Activated B cell treated with CpG ODN at 0.5 μM for 24 hours (primary cell): ENCODE measurements around the gene LDAH. TPM values are rescaled to one million over a fixed set of nuclear protein-coding genes. Genes with fewer than 3 reads are reported as not detected.

ENCODE experiments used
- ATAC-seq: fragments of 200-7000 bp; cut with Tn5 transposase; one replicate; pipeline ENCODE4 v1.10.0; 2021; ENCODE audit warnings: low read depth, mild to moderate bottlenecking, moderate library complexity
- CTCF ChIA-PET: fragments of 350-600 bp; sonication (Branson Sonifier 250); formaldehyde crosslinking; loops from one replicate; lab custom pipeline; 2021; ENCODE audit warnings: antibody characterized with exemption; lab: Charles Lee
- POLR2A ChIA-PET: fragments of 350-600 bp; sonication (Branson Sonifier 250); formaldehyde crosslinking; loops from one replicate; lab custom pipeline; 2021; ENCODE audit warnings: antibody characterized with exemption; lab: Charles Lee
- DNase-seq: peaks from one replicate; pipeline ENCODE4 v3.0.0; 2022
- H3K27ac Mint-ChIP-seq: one replicate; pipeline ENCODE4 v1.8.0; 2020; ENCODE audit warnings: mixed read lengths
- H3K27me3 Mint-ChIP-seq: one replicate; pipeline ENCODE4 v1.8.0; 2021; ENCODE audit warnings: mixed read lengths
- H3K36me3 Mint-ChIP-seq: one replicate; pipeline ENCODE4 v1.8.0; 2021; ENCODE audit warnings: low read depth, mixed read lengths
- H3K4me1 Mint-ChIP-seq: one replicate; pipeline ENCODE4 v1.8.0; 2021; ENCODE audit warnings: mixed read lengths
- H3K4me3 Mint-ChIP-seq: one replicate; pipeline ENCODE4 v1.8.0; 2020; ENCODE audit warnings: mild to moderate bottlenecking, mixed read lengths
- H3K9me3 Mint-ChIP-seq: one replicate; pipeline ENCODE4 v1.8.0; 2020; ENCODE audit warnings: mixed read lengths
- intact Hi-C: fragments of 100-400 bp; cut with micrococcal nuclease; formaldehyde crosslinking; loops from one replicate; pipeline ENCODE4 v1.15.1; 2024
- total RNA-seq: library from RNA; stranded (reverse); gene quantifications from 2 replicates; pipeline ENCODE4 v1.2.3, GENCODE V29; 2022
- TF ChIP-seq, protein P1 (sequence below): fragments of 200-600 bp; IDR thresholded peaks from one replicate; pipeline ENCODE4 v1.8.0; 2022; ENCODE audit warnings: antibody characterized with exemption, mild to moderate bottlenecking

The LDAH gene
- total RNA-seq, 1 donor from 2014 or later, result 31.2 TPM

DNA sequence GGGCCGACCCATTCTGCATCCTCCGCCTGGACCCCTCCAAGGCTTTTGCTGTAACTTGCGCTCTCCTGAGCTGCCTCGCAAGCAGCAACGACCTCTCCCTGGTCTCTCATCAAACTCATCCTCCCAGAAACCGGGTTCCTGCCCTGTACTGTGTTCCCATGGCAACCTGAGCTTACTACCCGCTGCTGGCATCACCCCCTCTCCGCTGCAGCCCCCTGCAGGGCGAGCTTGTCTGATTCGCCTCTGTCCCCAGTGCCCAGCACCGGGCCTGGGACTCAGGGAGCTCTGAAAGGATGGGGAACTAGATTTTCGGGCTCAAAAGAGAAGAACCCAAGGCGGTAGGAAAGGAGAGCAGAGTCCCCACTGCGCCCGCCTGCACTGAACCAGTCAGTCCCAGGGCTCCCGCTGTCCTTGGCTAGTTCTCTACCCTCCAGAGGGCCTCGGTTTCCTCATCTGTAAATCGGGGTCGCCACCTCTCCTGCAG lies 172.5 kb downstream of the LDAH start:
- DNase-seq (no peak), ATAC-seq (peak; percentile 2)
- TF ChIP-seq, protein P1, sequence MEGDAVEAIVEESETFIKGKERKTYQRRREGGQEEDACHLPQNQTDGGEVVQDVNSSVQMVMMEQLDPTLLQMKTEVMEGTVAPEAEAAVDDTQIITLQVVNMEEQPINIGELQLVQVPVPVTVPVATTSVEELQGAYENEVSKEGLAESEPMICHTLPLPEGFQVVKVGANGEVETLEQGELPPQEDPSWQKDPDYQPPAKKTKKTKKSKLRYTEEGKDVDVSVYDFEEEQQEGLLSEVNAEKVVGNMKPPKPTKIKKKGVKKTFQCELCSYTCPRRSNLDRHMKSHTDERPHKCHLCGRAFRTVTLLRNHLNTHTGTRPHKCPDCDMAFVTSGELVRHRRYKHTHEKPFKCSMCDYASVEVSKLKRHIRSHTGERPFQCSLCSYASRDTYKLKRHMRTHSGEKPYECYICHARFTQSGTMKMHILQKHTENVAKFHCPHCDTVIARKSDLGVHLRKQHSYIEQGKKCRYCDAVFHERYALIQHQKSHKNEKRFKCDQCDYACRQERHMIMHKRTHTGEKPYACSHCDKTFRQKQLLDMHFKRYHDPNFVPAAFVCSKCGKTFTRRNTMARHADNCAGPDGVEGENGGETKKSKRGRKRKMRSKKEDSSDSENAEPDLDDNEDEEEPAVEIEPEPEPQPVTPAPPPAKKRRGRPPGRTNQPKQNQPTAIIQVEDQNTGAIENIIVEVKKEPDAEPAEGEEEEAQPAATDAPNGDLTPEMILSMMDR, result no peak
- Mint-ChIP-seq H3K36me3 (peaks cover 2% of the 10 kb centered on the region), H3K27me3 (no peaks in the 10 kb centered on the region), H3K4me3 (peak overlapping the region; percentile 84), H3K4me1 (peaks cover 41% of the 10 kb centered on the region), H3K9me3 (no peaks in the 10 kb centered on the region), H3K27ac (peak overlapping the region; percentile 70)
- CTCF ChIA-PET, result interaction anchor here (0.8 to 3.4 kb wide), 13 partner anchors 8 to 313 kb away, joined by 3 to 36 read pairs (median 5); partner anchors contain the start of genes LDAH and RHOB
- POLR2A ChIA-PET, result interaction anchor here (1.0 to 4.9 kb wide), 12 partner anchors 10 to 749 kb away, joined by 3 to 86 read pairs (median 6); partner anchors contain the start of genes GDF7, LDAH, RHOB and TTC32
- intact Hi-C loops, result loop anchor here (2.0 to 10.0 kb wide), 4 partner anchors 54 to 1303 kb away; partner anchors contain the start of genes LAPTM4A and SDC1

DNA sequence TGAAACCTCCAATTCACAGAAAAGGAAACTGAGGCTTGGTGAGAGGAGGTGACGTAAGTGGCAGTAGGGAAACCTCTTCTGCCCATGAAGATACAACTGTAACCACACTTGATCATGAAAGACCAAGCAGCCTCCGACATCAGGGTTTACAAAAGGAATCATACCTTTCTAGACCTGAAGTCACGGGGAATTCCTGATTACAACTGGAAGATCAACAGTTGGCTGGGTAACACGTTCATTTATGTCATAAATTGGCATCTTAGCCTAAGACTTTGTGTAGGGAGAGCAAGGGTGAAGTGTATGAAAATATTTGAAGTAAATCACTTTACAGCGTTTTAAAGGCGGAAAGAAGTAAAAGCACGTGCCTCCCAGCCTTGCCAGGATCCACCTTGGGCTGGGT lies 172.9 kb downstream of the LDAH start:
- peak overlapping the region; percentile 84 for H3K4me3 Mint-ChIP-seq
- peak overlapping the region; percentile 70 for H3K27ac Mint-ChIP-seq
- DNase-seq (no peak), ATAC-seq (no peak)
- TF ChIP-seq, protein P1, result no peak
- H3K27me3 Mint-ChIP-seq, result no peaks in the 10 kb centered on the region
- H3K4me1 Mint-ChIP-seq, result peaks cover 41% of the 10 kb centered on the region
- intact Hi-C loops, result loop anchor here (2.0 to 10.0 kb wide), 4 partner anchors 53 to 1303 kb away; partner anchors contain the start of genes LAPTM4A and SDC1
- CTCF ChIA-PET, result interaction anchor here (0.8 to 3.4 kb wide), 9 partner anchors 12 to 238 kb away, joined by 3 to 36 read pairs (median 6); partner anchors contain the start of genes LDAH and RHOB
- no peaks in the 10 kb centered on the region for H3K9me3 Mint-ChIP-seq
- peaks cover 6% of the 10 kb centered on the region for H3K36me3 Mint-ChIP-seq
- POLR2A ChIA-PET, result interaction anchor here (1.3 to 4.9 kb wide), 6 partner anchors 11 to 749 kb away, joined by 4 to 86 read pairs (median 14); partner anchors contain the start of genes GDF7, RHOB and TTC32

DNA sequence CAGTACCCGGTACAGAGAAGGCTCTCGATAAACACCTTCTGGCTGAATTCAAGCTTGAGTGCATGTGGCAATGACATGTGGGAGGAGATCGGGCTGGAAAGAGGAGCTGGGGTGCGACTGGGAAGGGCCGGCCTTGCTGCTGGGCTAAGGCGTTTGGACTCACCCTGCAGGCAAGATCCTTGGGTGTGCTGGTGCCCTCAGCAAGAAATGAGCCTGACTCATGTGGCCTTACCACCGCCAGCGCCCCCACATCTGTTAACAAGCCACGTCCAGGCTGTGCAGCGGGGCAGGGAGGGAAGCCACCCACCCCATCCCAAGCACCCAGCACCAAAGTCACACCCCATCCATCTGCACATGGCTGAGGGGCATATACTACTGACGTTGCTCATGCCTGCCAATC lies 173.3 kb downstream of the LDAH start:
- ChIA-PET CTCF (interaction anchor here (1.0 to 3.4 kb wide), 3 partner anchors 12 to 205 kb away, joined by 3 to 36 read pairs (median 11); no protein-coding TSS in a partner anchor), POLR2A (interaction anchor here (2.9 to 4.9 kb wide), 2 partner anchors 17 to 201 kb away, joined by 36 to 86 read pairs; partner anchors contain the start of genes GDF7 and RHOB)
- no peak overlapping the region for H3K27ac Mint-ChIP-seq
- ATAC-seq (no peak), DNase-seq (no peak)
- H3K27me3 Mint-ChIP-seq, result no peaks in the 10 kb centered on the region
- H3K4me1 Mint-ChIP-seq, result peaks cover 41% of the 10 kb centered on the region
- no peaks in the 10 kb centered on the region for H3K9me3 Mint-ChIP-seq
- intact Hi-C loops, result no loop called here
- H3K36me3 Mint-ChIP-seq, result peaks cover 10% of the 10 kb centered on the region
- peak overlapping the region; percentile 84 for H3K4me3 Mint-ChIP-seq
- TF ChIP-seq, protein P1, result no peak

DNA sequence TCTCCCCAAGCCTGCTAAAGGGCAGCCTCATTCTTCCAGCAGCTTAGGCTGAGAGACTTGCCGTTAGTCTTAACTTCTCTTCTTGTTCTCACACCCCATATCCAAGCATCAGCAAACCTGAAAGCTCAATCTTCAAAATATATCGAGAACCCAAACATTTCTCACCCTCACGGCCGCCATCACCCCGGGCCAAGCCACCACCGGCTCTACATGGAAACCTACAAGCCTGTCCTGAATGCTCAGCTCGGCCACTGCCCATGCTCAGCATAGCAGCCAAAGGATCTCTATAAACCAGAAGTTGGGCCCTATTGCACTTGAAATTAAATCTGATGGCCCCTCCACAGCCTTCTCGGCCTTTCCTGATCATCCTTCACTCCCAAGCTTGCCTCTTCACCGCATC lies 174.1 kb downstream of the LDAH start:
- no peaks in the 10 kb centered on the region for H3K27me3 Mint-ChIP-seq
- no peak overlapping the region for H3K27ac Mint-ChIP-seq
- DNase-seq, result no peak
- ChIA-PET CTCF (interaction anchor here (0.7 to 1.3 kb wide), 6 partner anchors 12 to 322 kb away, joined by 3 to 4 read pairs (median 3); no protein-coding TSS in a partner anchor), POLR2A (interaction anchor here (1.1 to 4.9 kb wide), 3 partner anchors 18 to 216 kb away, joined by 4 to 86 read pairs (median 5); partner anchors contain the start of genes GDF7 and RHOB)
- TF ChIP-seq, protein P1, result no peak
- intact Hi-C loops, result no loop called here
- H3K4me3 Mint-ChIP-seq, result peak overlapping the region; percentile 0
- H3K36me3 Mint-ChIP-seq, result peaks cover 18% of the 10 kb centered on the region
- H3K4me1 Mint-ChIP-seq, result peaks cover 41% of the 10 kb centered on the region
- no peak for ATAC-seq
- H3K9me3 Mint-ChIP-seq, result no peaks in the 10 kb centered on the region

DNA sequence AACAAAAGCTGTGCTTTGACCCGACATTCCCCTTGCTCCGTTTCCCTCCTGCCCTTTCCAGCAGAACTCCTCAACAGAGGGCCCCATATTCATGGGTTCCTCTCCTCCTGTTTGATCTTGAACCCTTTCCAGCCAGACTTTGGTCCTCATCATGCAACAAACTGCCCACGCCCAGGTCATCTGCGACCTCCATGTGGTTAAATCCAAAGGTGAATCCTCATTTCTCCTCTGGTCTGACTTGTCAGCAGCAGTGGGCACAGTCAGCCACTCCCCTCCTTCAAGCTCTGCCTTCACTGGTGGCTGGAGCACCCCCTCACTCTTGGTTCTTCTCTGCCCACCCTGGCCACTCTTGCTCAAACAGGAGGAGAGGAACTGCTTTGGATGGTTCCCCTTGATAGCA lies 174.7 kb downstream of the LDAH start:
- H3K36me3 Mint-ChIP-seq, result peaks cover 23% of the 10 kb centered on the region
- TF ChIP-seq, protein P1, result no peak
- H3K4me3 Mint-ChIP-seq, result no peak overlapping the region
- intact Hi-C loops, result no loop called here
- H3K4me1 Mint-ChIP-seq, result peaks cover 41% of the 10 kb centered on the region
- H3K27me3 Mint-ChIP-seq, result no peaks in the 10 kb centered on the region
- H3K9me3 Mint-ChIP-seq, result no peaks in the 10 kb centered on the region
- ATAC-seq, result no peak
- DNase-seq, result no peak
- POLR2A ChIA-PET, result interaction anchor here (1.1 to 4.9 kb wide), 3 partner anchors 18 to 215 kb away, joined by 4 to 86 read pairs (median 5); partner anchors contain the start of genes GDF7 and RHOB
- H3K27ac Mint-ChIP-seq, result no peak overlapping the region
- CTCF ChIA-PET, result interaction anchor here (0.8 to 1.3 kb wide), 4 partner anchors 13 to 237 kb away, joined by 3 to 4 read pairs (median 4); no protein-coding TSS in a partner anchor
